ENCODE results near the gene PPFIBP1.
"Not testable (repeated sequence)": the region's sequence is repeated elsewhere in the genome, so short reads cannot be mapped to it uniquely, and the experiment has no call there.

- TF ChIP-seq SP1 (IDR thresholded peaks at IDR 0.05; ENCODE audit: low read depth, low read length); MAX (IDR thresholded peaks at IDR 0.05); SRF (IDR thresholded peaks at IDR 0.05; ENCODE audit: low read depth, low read length); ZNF274 (IDR thresholded peaks at IDR 0.05; ENCODE audit: borderline replicate concordance, extremely low read depth, low read length): not testable (repeated sequence)
Measured at GRCh38 chr12:27640566-27641200, 116.7 kb downstream of the PPFIBP1 start.

Measured in H1 (cell line).